ENCODE data around the gene SUPT4H1. TPM values are rescaled to one million over a fixed set of nuclear protein-coding genes. Genes with fewer than 3 reads are reported as not detected.

Gene SUPT4H1
- total and polyA plus RNA-seq, 9 of the 15 experiments (the other 6 are each of a cell fraction or from before 2014, with no cell fraction given) = 62.1 to 320 (median 117) TPM

DNA sequence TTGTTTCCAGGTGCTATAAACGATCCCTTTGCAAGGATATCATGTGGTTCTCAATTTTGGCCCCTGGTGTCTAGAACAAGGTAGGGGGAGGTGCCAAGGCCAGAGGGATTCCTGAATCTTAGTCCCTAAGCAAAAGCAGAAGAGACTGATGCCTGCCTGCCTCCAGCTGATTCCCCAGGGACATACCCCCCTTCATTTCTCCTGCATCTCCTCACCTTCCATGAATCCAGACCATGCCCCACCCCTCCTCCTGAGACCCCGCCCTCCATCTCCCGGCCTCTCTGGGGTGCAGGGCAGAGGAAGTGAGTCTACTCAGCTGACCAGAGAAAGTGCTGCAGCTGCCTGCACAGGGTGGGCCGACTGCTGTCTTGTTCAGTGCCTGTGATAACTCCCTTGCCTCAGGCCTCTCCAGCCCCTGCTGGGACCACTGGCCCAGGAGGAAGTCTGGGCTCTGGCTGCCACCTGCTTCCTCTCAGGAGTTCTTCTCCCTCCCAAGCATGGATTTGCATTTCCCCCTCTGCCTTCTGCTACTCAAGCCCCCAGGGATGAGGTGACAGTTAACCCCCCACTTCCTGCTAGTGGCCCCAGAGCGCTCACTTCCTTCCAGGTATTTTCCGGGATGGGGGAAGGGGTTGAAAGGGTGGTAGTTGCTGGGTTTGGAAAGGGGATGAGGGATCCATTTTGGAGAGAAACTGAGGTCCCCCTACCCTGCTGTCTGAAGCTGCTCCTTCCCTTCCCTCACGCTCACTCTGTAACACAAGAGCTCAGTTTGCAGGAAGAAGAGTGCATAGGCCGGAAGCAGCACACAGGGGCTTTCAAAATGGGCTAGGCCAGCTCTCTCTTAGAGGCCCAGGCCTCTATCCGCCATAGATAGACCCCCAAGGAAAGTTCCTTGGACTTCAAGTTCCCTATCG is 12.9 kb downstream of the SUPT4H1 start (continued):
- TF ChIP-seq, protein P1, sequence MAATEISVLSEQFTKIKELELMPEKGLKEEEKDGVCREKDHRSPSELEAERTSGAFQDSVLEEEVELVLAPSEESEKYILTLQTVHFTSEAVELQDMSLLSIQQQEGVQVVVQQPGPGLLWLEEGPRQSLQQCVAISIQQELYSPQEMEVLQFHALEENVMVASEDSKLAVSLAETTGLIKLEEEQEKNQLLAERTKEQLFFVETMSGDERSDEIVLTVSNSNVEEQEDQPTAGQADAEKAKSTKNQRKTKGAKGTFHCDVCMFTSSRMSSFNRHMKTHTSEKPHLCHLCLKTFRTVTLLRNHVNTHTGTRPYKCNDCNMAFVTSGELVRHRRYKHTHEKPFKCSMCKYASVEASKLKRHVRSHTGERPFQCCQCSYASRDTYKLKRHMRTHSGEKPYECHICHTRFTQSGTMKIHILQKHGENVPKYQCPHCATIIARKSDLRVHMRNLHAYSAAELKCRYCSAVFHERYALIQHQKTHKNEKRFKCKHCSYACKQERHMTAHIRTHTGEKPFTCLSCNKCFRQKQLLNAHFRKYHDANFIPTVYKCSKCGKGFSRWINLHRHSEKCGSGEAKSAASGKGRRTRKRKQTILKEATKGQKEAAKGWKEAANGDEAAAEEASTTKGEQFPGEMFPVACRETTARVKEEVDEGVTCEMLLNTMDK (IDR thresholded peaks at IDR 0.05; ENCODE audit: borderline replicate concordance, insufficient read depth, low read depth, low read length, poor library complexity, severe bottlenecking) = no peak
- peak; percentile 93 for TF ChIP-seq POLR2AphosphoS5 (IDR thresholded peaks at IDR 0.05; ENCODE audit: control insufficient read depth, insufficient read depth, low read depth, low read length)
- TF ChIP-seq NR4A1 (CRISPR knock-in tag; IDR thresholded peaks at IDR 0.05) = 0 out of 2 replicates have a peak, but pooled peaks have one; percentile 26
- TF ChIP-seq NR4A1 (tag; IDR thresholded peaks at IDR 0.05) = no peak
- no peak for TF ChIP-seq MEF2A (IDR thresholded peaks at IDR 0.05; ENCODE audit: control insufficient read depth, low read depth, low read length)
- TF ChIP-seq, protein P2, sequence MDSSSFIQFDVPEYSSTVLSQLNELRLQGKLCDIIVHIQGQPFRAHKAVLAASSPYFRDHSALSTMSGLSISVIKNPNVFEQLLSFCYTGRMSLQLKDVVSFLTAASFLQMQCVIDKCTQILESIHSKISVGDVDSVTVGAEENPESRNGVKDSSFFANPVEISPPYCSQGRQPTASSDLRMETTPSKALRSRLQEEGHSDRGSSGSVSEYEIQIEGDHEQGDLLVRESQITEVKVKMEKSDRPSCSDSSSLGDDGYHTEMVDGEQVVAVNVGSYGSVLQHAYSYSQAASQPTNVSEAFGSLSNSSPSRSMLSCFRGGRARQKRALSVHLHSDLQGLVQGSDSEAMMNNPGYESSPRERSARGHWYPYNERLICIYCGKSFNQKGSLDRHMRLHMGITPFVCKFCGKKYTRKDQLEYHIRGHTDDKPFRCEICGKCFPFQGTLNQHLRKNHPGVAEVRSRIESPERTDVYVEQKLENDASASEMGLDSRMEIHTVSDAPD (CRISPR knock-in tag; IDR thresholded peaks at IDR 0.05) = no peak
- no peak for TF ChIP-seq CAMTA2 (CRISPR knock-in tag; conservative IDR thresholded peaks at IDR 0.05)
- TF ChIP-seq, protein P3, sequence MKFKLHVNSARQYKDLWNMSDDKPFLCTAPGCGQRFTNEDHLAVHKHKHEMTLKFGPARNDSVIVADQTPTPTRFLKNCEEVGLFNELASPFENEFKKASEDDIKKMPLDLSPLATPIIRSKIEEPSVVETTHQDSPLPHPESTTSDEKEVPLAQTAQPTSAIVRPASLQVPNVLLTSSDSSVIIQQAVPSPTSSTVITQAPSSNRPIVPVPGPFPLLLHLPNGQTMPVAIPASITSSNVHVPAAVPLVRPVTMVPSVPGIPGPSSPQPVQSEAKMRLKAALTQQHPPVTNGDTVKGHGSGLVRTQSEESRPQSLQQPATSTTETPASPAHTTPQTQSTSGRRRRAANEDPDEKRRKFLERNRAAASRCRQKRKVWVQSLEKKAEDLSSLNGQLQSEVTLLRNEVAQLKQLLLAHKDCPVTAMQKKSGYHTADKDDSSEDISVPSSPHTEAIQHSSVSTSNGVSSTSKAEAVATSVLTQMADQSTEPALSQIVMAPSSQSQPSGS (CRISPR knock-in tag; IDR thresholded peaks at IDR 0.05) = no peak
- no peak for TF ChIP-seq ZBTB17 (CRISPR knock-in tag; IDR thresholded peaks at IDR 0.05)
- TF ChIP-seq, protein P4, sequence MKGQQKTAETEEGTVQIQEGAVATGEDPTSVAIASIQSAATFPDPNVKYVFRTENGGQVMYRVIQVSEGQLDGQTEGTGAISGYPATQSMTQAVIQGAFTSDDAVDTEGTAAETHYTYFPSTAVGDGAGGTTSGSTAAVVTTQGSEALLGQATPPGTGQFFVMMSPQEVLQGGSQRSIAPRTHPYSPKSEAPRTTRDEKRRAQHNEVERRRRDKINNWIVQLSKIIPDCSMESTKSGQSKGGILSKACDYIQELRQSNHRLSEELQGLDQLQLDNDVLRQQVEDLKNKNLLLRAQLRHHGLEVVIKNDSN (CRISPR knock-in tag; IDR thresholded peaks at IDR 0.05) = peak; percentile 52; the same call in 1 of the 2 replicates
- TF ChIP-seq ZZZ3 (IDR thresholded peaks at IDR 0.05) = no peak
- no peak for TF ChIP-seq ZNF589 (CRISPR knock-in tag; IDR thresholded peaks at IDR 0.05; ENCODE audit: low read depth)
- peak; percentile 70; the same call in 1 of the 2 replicates for TF ChIP-seq MBD2 (IDR thresholded peaks at IDR 0.05; ENCODE audit: borderline replicate concordance, low read depth)
- TF ChIP-seq ZC3H11A (IDR thresholded peaks at IDR 0.05; ENCODE audit: low read depth, low read length) = 0 out of 2 replicates have a peak, but pooled peaks have one; percentile 19
- peak; percentile 65 for TF ChIP-seq NEUROD1 (IDR thresholded peaks at IDR 0.05; ENCODE audit: borderline replicate concordance, low read depth, low read length, partially characterized antibody)
- no peak for TF ChIP-seq PTBP1 (IDR thresholded peaks at IDR 0.05; ENCODE audit: low read depth, low read length)
- 0 out of 2 replicates have a peak, but pooled peaks have one; percentile 40 for TF ChIP-seq LCOR (CRISPR knock-in tag; IDR thresholded peaks at IDR 0.05)
- no peak for TF ChIP-seq NR3C1 (CRISPR knock-in tag; IDR thresholded peaks at IDR 0.05)
- peak; percentile 68 for TF ChIP-seq SMAD1 (IDR thresholded peaks at IDR 0.05; ENCODE audit: low read depth, low read length, partially characterized antibody)
- no peak for TF ChIP-seq NCOA6 (IDR thresholded peaks at IDR 0.05)
- TF ChIP-seq MYBL2 (IDR thresholded peaks at IDR 0.05; ENCODE audit: low read depth) = no peak
- TF ChIP-seq MYBL2 (CRISPR knock-in tag; IDR thresholded peaks at IDR 0.05; ENCODE audit: borderline replicate concordance) = no peak
- TF ChIP-seq ZNF253 (CRISPR knock-in tag; conservative IDR thresholded peaks at IDR 0.05) = no peak
